NCI-H446 (cell line): ENCODE results near the gene SSR4.
"Not testable (repeated sequence)": the region's sequence is repeated elsewhere in the genome, so short reads cannot be mapped to it uniquely, and the experiment has no call there.

Experiments
- DNase-seq, 2 experiments: peaks; one replicate each; lab custom pipeline; 2025; lab: John Stamatoyannopoulos, UW

Gene SSR4

GRCh38 chrX:153804100-153804595 lies 9.7 kb downstream of the SSR4 start:
- DNase-seq = no peak

DNA sequence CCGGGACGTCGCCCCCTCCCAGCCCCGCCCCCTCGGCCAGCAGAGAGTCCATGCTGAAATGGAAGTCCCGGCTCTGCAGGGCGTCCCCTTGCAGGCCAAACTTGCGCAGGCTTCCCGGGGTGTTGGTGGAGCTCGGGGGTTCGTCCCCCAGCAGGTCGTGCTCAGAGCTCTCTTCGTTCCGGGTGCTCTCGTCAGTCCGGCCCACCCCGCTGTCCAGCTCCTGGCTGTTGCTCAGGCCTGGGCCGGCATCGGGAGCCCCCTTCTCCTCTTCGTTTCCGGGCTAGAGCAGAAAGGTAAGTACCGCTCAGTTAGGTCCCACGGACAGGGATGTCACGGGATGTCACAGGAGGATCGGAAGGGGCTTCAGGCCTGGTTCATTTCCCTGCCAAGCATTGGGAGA lies 10.2 kb downstream of the SSR4 start:
- no peak for DNase-seq

DNA sequence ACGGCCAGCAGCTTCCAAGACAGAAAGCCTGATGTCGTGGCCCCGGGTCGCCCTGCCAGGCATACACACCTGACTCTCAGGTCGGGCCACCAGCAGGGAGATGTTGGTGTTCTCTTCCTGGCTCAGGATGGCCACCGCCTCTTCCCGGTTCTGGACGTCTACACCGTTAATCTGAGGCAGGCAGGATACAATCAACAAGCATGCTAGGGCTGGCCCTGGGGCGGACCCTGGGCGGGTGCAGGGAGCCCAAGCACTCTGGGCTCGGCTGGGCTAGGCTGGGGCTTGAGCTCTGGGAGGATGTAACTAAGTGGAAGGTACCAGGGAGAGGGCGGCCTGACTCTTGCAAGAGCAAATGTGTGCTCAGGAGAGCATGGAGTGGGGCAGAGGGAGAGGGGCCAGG lies 11.0 kb downstream of the SSR4 start:
- no peak for DNase-seq

DNA sequence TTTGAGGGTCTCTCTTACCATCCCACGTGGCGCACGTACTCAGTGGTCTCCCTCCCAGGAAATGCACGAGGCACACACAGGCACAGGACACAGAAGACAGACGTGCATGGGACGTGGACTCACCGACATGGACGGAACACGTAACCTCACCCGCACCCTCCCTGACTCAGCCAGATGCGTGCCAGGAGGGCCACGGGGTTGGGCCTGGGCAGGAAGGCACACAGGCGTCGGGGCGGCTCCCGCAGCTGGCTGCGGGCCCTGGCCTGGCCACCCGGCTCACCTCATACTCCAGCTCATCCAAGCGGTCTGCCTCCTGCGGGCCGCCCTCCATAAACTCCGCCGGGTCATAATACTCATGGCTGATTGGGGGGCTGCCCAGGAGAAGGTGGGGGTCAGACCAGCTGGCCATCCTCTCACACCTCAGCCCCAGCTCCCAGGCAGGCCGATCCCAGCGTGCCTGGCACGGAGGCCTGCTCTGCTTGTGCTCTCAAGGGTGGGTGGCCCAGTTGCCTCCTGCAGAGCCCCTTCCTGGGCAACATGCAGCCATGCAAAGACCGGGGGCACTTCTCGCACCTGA lies 12.6 kb downstream of the SSR4 start:
- no peak for DNase-seq

GRCh38 chrX:153807976-153808375 lies 13.5 kb downstream of the SSR4 start:
- DNase-seq = no peak

GRCh38 chrX:153812220-153812619 lies 17.8 kb downstream of the SSR4 start:
- no peak for DNase-seq

GRCh38 chrX:153813161-153813560 lies 18.7 kb downstream of the SSR4 start:
- DNase-seq = no peak

- no peak for DNase-seq
Measured at GRCh38 chrX:153814591-153815315, 20.3 kb downstream of the SSR4 start.

- DNase-seq = no peak
Measured at GRCh38 chrX:153816831-153817690, 22.6 kb downstream of the SSR4 start.

GRCh38 chrX:153818064-153818463 lies 23.6 kb downstream of the SSR4 start:
- DNase-seq = not testable (repeated sequence)

GRCh38 chrX:153818571-153819383 lies 24.3 kb downstream of the SSR4 start:
- peak in 1 of 2 experiments; percentile 27 for DNase-seq

DNA sequence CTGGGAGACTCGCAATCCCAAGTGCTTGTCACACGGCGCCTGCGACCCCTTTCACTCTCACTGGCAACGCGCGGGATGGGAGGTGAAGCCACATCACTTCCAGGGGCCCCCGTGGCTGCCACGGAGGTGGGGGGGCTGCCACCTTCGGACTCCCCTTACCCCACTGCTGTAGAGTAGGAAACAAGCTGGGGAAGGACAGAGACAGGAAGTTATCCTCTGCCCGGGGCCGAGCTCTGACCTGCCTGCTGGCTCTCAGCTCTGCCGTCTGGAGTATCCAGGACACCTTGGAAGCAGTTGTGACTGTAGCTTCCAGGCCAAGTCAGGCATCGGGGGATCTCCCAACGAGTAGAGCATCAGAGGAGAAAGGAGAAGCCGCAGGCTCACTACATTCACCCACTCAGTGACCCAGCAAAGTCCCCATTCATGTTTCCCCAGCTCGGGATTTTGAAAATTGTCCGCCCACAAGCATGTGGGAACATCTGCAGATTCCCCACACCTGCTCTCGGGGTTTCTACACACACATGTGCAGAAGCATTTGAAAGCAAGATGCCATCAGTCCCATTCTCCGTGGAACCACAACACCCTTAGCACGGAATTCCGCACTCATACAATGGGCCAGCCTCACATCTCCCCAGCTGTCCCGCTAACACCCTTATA lies 25.0 kb downstream of the SSR4 start:
- DNase-seq = no peak

GRCh38 chrX:153820601-153821000 lies 26.1 kb downstream of the SSR4 start:
- no peak for DNase-seq

GRCh38 chrX:153821066-153821465 lies 26.6 kb downstream of the SSR4 start:
- no peak for DNase-seq

GRCh38 chrX:153824348-153824747 lies 29.9 kb downstream of the SSR4 start:
- no peak for DNase-seq

DNA sequence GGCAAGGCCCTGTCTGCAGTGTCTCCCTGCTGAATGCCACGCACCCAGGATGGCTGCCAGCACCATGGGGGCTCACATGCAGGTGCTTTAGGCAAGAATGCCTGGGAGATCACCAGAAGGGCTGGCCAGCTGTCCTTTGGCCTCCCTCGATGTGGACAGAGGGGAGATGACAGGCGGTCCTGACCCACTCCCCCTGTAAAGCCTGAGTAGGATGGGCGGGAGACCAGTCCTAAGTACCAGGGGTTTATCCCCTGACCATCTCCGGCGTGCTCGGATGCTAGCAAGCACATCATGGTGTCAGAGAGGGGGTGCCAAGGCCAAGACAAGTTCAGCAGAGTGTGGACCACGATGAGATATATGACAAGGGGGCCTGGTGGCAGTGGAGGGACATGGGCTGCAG lies 30.6 kb downstream of the SSR4 start:
- no peak for DNase-seq

DNA sequence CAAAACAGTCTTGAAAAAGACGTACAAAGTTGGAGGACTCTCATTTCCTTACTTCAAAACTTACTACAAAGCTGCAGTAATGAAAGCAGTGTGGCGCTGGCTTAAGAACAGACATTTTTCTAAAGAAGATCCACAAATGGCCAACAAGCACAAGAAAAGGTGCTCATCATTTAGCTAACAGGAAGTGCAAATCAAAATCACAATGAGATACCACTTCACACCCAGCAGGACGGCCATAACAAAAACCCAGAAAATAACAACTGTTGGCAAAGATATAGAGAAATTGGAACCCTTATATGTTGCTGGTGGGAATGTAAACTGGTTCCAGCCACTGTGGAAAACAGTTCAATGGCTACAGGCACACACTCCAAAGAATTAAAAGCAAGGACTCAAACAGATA lies 32.5 kb downstream of the SSR4 start:
- DNase-seq = no peak

- DNase-seq = no peak
Measured at GRCh38 chrX:153827903-153828302, 33.4 kb downstream of the SSR4 start.

DNA sequence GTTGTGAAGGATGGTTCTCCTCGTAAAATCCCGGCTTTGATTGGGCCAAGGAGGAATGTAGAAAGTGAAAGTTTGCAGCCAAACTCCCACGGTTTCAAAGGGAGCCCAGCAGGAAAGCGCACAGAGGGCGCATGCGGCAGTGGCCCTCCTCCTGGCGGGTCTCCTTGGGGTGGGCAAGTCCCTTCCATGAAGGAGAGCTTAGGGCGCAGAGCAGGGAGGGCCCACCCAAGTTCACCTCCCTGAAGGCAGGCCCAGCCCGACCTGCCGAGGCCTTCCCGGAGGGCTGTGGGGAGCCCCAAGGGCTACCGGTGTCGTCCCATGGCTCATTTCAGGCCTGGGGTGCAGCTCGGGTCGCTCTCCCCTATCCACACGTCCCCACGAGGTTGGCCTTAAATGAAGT lies 33.8 kb downstream of the SSR4 start:
- DNase-seq = no peak

DNA sequence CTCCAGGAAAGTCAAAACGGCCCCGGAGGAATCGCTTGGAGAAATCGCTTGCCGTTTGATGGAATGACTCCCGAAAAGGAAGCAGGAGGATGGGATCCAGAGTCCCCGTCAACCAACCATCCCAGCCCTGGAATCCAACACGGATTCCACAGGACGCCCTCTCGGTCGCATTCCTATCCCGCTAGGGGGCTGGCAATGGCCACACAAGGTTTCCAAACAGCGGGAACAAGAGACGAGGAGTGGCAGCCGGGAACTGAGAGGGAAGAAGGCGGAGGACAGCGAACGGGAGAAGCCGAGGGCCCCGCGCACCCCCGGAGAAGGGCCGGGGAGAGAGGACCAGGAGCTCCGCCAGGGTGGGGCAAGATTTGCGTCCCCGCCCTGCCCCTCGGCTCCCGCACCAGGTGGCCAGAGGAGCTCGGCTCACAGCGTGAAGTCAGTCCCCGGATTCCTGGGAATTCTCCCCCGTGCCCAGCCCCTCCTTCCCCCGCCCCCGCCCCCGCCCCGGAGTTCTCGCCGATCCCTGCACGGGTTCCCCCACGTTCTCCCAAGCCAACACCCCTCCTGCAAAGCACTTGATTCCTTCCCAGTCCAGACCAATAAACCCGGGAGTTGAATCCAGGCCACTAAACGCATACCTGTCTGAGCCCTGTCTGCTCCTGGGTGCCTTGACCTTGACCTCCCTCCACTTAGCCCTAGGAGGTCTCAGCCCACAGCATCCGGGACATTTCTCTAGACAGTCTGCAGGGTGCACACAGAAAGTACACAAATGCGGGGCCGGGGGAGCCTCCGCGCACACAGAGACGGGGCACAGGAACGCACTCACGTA lies 34.5 kb downstream of the SSR4 start:
- no peak for DNase-seq

GRCh38 chrX:153829549-153829798 lies 35.0 kb downstream of the SSR4 start:
- no peak for DNase-seq
